GM21390 (cell line): Measurements from ENCODE around the gene ZDHHC18.
"Not testable (repeated sequence)": the region's sequence is repeated elsewhere in the genome, so short reads cannot be mapped to it uniquely, and the experiment has no call there.

Experiments used
- ATAC-seq: cut with Tn5 transposase; IDR thresholded peaks from one replicate; pipeline ENCODE4 v1.9.1; 2021; ENCODE audit not compliant: unreplicated experiment

Gene ZDHHC18

DNA sequence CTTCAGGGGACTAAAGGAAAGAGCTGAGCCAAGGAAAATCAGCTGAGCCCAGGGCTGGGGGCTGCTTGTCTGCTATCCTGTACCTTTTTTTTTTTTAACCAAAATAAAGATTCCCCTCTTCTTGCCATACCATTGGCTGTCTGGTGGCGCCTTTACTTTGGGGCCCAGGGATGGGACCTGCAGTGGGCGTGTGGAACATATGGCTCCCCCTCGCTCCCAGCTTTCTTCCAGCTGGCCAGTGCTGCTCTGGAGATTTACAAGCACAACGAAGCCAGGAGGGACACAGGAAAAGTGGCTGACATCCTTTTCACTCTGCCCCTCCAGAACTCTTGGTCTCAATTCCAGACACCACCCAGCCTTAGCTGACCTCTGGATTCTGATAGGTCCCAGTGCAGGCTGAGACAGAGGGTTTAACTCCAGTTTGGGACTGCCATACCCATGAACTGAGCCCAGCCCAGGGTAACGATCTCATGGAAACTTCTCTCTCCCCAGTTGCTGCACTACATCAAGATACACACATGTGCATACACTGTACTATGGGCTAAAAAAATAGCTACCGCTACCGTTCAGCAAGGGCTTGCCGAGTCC is 31.1 kb downstream of the ZDHHC18 start:
- ATAC-seq: no peak

DNA sequence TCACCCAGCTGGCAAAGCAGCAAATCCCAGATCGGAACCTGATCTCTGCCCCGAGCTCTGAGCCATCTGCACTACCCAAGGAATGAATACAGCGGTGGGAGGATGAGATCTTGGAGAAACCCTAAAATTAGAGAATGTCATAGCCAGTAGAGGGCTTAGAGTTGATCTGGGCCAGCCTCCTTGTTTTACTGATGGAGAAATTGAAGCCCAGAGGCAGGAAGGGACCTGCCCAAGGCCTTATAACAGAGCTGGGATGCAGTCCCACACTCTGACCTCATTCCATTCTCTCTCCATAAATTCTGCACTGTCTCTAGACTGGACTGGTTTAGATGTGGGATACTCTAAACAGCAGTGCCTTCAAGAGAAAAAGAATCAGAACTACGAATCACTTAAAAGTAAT is 31.7 kb downstream of the ZDHHC18 start:
- ATAC-seq: no peak

DNA sequence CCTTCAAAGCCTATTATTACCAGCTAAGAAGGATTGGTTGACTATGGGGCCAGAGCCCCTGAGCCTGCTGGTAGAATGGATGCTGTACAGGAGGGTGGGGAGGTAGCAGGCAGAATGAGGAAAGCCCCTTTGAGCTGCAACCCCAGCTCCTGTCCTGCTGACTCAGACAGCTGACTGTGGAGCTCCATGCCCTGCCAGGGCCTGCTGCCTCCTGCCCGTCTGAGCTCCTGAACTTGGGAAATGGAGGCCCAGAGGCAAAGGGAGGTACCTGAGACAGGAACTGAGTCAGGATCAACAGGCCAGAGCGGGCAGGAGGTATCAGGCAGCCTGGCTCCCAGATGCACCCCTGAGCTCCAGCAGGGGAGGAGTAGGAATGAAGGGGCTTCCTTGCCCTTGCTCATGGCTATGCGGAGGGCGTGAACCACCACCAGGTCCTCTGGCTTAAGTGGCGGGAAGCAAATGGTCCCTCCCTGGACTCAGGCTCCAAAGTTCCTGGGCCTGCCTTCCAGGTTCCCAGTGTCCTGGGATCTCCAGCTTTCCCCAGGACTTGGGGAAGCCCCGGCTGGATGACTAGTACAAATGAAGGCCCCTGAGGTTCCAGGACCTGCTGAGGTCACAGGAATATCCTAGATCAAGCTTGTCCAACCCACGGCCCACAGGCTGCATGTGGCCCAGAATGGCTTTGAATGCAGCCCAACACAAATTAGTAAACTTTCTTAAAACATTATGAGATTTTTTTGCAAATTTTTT is 32.6 kb downstream of the ZDHHC18 start:
- no peak for ATAC-seq

DNA sequence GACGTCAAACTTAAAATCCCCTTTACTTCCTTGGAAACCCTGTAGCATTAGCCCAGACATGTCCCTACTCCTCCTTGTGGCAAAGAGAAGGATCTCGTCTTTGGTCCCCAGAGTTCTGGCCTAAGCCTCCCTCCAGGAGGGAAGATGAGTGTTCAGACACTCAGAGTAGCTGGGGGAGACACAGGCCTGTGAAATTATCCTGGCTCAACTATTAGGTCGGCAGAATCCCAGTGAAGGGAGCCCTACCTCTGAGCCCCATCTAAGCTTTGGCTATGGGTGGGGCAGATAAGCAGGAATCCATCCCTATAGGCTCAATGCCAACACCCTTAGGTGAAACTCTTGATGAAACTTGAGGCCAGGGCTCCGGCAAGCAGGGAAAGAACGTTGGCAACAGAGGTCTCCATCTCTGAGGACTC is 34.8 kb downstream of the ZDHHC18 start:
- no peak for ATAC-seq

DNA sequence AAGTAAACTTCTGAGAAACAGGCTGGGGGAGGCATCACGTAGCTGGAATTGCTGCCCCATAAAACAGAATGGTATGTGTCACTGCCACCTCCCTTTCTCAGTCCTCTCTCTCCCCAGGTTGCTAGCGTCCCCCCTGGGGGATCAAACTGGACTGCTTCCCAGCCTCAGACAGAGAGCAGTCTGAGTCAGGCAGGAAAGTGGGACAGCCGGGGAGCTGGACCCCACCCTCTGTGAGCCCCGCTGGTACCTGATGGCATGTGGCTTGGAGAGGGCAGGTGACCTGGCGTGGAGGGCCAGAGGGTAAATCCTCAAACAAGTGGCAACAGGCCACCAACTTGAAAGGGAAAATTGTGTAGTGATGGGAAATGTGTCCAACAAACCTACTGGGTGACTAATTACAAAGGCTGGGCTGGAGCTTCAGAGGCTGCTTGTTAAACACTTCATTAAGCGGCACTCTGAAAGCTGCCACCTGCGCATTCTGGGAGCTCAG is 35.4 kb downstream of the ZDHHC18 start:
- no peak for ATAC-seq

DNA sequence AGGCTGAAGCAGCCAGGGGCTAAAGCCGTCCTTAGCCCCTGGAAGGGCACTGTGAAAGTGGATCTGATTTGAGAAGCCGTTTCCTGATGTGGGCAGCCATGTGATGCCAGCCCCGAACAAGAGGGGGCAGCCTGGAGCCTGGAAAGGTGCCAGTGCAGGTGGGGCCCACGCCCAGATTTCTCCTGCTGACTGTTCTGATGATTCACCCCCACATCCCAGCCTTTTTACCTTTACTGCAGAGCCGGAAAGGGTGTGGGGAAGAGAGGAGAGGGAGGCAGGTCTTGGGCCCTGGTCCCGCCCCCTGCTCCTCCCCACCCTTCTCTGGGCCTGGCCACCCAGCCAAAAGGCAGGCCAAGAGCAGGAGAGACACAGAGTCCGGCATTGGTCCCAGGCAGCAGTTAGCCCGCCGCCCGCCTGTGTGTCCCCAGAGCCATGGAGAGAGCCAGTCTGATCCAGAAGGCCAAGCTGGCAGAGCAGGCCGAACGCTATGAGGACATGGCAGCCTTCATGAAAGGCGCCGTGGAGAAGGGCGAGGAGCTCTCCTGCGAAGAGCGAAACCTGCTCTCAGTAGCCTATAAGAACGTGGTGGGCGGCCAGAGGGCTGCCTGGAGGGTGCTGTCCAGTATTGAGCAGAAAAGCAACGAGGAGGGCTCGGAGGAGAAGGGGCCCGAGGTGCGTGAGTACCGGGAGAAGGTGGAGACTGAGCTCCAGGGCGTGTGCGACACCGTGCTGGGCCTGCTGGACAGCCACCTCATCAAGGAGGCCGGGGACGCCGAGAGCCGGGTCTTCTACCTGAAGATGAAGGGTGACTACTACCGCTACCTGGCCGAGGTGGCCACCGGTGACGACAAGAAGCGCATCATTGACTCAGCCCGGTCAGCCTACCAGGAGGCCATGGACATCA is 36.5 kb downstream of the ZDHHC18 start, which contains the start of gene SFN:
TSS of gene SFN (plus strand) at position 369 of the 904 bp plus-strand sequence. CDS start at position 433, 64 bp downstream.
- ATAC-seq: no peak

DNA sequence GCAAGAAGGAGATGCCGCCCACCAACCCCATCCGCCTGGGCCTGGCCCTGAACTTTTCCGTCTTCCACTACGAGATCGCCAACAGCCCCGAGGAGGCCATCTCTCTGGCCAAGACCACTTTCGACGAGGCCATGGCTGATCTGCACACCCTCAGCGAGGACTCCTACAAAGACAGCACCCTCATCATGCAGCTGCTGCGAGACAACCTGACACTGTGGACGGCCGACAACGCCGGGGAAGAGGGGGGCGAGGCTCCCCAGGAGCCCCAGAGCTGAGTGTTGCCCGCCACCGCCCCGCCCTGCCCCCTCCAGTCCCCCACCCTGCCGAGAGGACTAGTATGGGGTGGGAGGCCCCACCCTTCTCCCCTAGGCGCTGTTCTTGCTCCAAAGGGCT is 37.2 kb downstream of the ZDHHC18 start:
- no peak for ATAC-seq

DNA sequence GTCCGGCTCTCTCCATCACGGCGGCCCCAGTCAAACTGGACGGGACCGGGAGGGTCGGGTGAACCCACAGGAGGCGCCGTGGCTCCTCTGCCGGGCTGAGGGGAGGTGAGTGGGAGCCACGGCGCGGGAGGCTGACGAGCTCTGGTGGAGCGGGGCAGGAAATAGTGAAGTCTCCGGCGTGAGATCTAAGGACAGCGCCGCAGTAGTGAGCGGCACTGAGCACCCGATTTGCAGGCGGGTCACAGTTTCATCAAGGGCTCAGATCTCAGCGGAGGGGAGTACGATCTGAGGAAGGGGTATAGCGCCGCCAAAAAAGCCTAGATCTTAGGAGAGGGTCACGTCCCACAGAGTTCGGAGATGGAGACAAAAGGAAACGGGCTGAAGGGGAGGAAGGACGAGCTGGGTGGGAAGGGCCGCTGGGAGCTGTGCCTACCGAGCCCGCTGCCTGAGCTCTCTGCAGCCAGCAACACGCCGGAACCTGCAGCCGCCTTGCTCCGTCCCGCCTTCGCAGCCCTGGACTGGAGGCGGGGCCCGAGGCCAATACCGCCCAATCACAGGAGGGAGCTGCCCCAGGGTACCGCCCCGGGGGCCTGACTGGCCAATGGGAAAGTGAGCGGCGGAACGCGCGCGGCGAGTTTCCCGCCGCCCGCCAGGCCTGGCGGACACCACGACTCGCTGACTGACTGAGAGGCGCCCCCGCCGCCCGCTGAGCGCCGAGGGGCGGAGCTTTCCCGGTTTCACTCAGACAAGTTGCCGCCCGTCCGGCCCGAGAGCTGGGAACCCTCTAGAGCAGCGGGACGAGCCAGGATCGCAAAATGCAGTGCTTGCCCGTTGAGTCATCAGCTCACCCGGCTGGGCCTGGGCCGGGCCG is 38.4 kb downstream of the ZDHHC18 start:
- ATAC-seq: peak; percentile 84

DNA sequence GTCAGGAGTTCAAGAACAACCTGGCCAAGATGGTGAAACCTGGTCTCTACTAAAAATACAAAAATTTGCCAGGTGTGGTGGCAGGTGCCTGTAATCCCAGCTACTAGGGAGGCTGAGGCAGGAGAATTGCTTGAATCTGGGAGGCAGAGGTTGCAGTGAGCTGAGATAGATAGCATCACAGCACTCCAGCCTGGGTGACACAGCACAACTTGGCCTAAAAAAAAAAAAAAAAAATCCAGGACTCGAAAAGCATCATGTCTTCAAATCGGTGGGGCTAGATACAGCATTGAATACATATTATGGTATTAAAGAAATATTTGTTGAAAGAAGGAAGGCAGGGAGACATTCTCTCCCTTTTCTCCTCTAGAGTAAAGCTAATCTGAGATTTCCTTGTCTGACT is 46.6 kb downstream of the ZDHHC18 start:
- ATAC-seq: not testable (repeated sequence)

DNA sequence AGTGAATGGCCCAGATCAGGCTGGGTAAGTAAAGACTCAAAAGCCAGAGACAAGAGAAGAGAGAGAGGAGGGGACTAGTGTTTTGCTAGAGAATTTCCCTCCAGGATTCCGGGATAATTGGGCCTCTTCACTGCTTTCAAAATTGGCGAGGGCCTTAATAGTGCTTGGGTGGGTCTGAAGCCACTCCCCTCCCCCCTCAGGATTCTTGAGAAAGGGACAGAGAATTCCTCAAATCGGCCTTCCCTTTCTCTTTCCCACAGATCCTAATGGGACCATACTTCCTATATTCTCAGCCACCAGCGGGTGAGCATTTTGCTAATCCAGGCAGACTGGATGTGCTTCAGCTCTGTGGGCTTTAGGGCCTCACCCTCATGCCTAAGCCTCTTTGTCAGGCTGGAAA is 48.4 kb downstream of the ZDHHC18 start:
- no peak for ATAC-seq

DNA sequence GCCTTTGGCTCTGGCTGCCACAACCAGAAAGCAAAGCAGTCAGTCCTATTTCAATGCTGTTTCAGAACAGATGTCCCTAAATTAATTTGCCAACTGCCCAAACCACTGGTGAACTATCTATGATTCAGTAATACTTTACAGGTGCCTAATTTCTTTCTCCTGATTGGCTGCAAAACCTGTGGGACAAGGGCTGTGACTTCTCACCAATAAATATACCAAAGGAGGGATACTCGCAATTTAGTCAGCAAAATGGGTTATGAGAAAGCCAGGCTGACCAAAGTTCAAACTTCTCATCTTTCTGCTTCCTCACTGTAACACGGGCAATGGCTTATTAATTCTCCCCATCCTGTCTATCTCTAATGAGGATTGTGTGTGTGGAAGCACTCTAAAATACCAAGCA is 50.8 kb downstream of the ZDHHC18 start:
- ATAC-seq: no peak

DNA sequence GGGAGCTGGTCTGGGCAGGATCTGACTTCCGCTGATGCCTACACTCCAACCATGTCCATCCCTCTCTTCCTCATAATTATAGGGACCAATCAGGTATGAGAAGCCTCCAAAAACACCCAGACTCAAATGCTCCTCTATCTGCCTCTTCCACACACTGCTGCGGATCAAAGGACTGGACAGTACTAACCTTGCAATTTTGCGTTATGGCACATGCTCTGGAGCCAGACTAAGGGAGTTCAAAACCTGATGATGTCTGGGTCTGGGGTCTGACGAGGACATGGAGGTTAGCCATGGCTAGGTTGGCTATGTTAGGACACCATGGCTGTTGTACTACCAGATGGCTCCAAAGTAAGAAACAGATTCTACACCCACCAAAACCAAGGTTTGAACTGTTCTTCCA is 53.3 kb downstream of the ZDHHC18 start:
- ATAC-seq: no peak

DNA sequence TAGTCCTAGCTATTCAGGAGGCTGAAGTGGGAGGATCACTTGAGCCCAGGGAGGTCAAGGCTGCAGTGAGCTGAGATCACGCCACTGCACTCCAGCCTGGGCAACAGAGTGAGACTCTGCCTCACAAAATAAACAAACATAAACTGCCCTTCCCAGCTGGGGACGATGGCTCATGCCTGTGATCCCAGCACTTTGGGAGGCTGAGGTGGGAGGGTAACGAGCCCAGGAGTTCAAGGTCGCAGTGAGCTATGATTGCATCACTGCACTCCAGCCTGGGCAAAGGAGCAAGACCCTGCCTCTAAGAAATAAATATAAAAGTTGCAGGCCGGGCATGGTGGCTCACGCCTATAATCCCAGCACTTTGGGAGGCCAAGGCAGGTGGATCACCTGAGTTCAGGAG is 55.1 kb downstream of the ZDHHC18 start:
- ATAC-seq: not testable (repeated sequence)

DNA sequence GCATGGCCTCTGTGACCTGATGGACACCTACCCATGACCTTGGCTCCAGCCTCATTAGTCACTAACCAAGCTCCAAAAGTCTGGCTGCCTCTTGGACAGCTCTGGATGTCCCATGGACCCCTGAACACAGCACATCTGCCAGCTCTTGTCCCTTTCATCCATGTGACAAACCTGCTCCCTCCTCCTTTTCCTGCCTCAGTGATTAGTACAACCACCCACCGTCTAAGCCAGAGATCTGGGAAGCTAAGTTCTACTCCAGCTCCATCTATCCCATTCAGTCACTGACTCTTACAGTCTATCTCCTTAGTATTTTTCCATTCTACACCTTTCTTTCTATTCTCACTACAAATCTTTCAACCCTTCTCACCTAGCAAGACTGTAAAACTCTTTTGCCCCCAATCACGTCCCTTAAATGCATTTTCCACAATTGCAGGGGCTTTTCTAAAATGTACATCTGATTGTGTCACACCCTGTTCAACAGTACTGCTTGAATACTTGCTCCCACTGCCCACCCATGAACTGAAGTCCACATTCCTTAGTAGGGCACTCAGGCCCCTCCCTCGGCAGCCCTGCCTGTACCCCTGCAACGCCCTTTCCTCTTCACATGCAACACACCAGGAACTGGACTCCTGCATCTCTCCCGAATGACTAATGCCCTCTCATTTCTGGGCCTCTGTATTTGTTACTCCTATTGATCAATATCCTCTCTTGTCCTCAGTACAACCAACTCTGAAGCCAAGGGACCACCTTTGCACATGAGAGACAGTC is 56.4 kb downstream of the ZDHHC18 start:
- no peak for ATAC-seq

DNA sequence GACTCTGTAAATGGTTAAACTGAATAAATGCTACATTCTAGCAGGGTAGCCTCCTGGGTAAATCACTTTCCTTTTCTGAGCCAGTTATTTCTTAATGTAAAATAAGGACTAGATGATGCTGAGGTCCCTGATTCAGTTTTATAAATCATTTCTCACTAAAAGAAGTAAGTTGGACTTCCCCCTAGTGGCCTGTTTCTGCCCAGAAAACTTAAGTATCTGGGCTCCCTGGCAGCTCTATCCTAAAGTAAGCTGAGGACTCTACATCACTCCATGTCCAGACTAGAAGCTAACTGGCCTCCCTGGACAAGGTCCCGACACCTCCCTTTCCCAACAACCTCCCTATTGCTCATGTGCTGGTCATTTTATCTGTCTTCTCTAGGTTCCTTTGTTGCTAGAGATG is 60.6 kb downstream of the ZDHHC18 start:
- ATAC-seq: no peak

DNA sequence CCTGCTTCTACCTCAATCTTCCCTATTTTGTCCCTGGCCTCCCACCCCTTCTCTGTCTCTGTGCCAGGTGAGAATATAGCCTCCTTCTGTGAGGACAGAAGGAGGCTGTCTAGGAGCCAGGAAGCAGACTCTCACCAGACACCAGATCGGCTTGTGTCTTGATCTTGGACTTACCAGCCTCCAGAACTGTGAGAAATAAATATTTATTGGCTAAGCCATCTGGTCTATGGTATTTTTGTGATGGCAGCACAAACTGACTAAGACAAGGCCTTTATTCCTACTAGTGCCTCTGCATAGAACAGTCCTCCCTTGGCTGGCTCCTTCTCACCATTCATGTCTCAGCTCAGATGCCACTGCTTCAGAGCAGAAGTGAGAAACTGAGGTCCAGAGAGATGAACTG is 61.7 kb downstream of the ZDHHC18 start:
- ATAC-seq: no peak

DNA sequence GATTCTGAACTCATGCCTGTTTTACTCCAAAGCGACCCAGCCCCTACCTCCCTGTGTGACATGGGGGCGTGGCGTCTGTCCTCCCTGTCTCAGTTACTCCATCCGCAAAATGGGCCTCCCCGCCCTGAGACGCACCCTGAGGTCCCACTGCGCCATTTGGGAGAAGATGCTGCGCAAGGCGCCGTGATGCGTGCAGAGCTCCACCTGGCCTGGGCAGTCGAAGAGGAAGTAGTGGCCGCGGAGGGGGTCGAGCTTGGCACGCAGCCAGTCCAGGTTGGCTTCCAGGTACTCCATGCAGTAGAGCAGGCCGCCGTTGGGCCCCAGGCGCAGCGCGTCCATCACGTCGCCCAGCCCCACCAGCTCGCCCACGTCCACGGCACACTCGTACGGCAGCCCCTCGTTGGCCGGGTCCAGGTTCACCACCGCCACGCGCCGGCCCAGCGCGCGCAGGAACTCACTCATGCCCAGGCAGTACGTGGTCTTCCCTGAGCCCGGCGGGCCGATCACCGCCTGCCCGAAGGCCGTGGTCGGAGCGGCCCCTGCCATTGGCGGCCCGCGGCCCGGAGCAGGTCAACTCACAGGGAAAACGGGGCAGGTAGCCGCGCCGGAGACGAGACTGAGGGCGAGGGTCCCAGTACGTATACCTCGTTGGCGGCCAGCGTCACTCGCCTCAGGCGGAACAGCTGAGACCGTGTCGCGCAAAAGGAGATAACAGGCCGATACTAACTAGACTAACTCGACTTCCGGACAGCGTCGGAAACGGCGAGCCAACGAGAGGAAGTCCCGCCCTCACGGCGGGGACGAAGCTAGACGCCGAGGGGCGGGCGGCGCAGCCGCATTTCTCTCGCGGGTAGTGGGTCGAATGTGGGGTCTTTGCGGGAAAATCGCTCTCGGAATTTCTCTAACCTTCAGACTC is 63.3 kb downstream of the ZDHHC18 start, which contains the start of gene GPN2:
TSS of gene GPN2 (minus strand) at position 733 of the 916 bp plus-strand sequence. CDS start at position 546, 187 bp downstream.
- peak; percentile 88 for ATAC-seq

DNA sequence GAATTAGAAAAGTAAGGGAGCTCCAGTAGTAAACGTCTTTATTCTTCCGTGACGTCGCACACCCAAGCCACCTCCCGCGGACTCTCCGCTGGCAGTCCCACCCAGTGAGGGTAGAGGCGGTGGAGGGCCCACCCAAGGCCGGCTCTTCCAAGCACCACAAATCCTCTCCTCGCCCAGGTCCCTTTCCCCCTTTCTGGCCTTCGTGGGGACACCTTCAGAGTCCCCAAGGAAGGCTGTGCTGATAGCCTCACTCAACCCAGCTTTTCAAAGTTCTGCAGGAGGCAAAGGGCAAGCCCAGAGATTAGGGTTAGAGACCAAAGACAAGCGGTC is 63.9 kb downstream of the ZDHHC18 start:
- peak; percentile 23 for ATAC-seq

DNA sequence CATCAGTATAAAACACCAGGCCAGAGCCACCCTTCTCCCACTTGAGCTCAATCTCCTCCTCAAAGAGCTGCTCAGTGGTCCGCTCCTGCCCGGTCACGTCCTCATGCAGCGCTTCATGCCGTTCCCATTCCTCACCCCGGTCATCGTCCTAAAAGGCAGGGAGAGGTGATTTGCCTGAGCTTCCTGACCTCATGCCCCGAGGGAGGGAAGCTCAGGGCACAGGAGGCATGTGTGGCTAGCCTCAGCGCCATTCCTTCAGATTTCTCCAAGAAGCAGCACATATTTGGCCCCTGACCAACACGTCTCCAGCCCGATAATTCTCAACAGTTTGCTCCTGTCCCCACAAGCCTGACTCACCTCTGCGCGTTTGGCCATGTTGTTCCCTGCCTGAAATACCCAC is 67.8 kb downstream of the ZDHHC18 start:
- no peak for ATAC-seq
